PC-9 (cell line): ENCODE results near the gene HOXC9. TPM values are rescaled to one million over a fixed set of nuclear protein-coding genes. Genes with fewer than 3 reads are reported as not detected.

Source experiments
- BruUV-seq: library from RNA; stranded (reverse); fragments of 400-500 nt; replicated peaks from 2 replicates; lab custom pipeline; 2021; lab: Mats Ljungman, UMichigan
- CTCF ChIA-PET: fragments of 300-600 bp; sonication (Branson Sonifier 250); formaldehyde crosslinking; loops from one replicate; lab custom pipeline; 2022; ENCODE audit warnings: antibody characterized with exemption; lab: Charles Lee
- POLR2A ChIA-PET: fragments of 300-600 bp; sonication (Branson Sonifier 250); formaldehyde crosslinking; loops from one replicate; lab custom pipeline; 2022; ENCODE audit warnings: antibody characterized with exemption; ENCODE audit not compliant: unreplicated experiment; lab: Charles Lee
- DNase-seq, 2 experiments: peaks; one replicate each; pipeline versions ENCODE4 v3.0.0 to v3.0.0-alpha.2; 2015 to 2022; ENCODE audit warnings: mixed read lengths in 1 of 2
- H2AFZ ChIP-seq: fragments of 200-600 bp; sonication (generic); 2 replicates; pipeline ENCODE4 v1.8.1; 2017; ENCODE audit warnings: antibody characterized with exemption
- H3F3A ChIP-seq: fragments of 200-600 bp; sonication (generic); 2 replicates; pipeline ENCODE4 v1.8.1; 2017; ENCODE audit warnings: antibody characterized with exemption, mild to moderate bottlenecking, low read depth; ENCODE audit not compliant: insufficient read depth
- H3K27ac ChIP-seq: fragments of 200-600 bp; sonication (generic); 2 replicates; pipeline ENCODE4 v1.6.1; 2016; ENCODE audit warnings: mixed run types
- H3K27me3 ChIP-seq: fragments of 200-600 bp; sonication (generic); 2 replicates; pipeline ENCODE4 v1.6.1; 2016; ENCODE audit warnings: low read depth, mixed run types; ENCODE audit not compliant: insufficient read depth
- H3K36me3 ChIP-seq: fragments of 200-600 bp; sonication (generic); 2 replicates; pipeline ENCODE4 v1.6.1; 2016; ENCODE audit warnings: low read depth, mixed run types
- H3K4me1 ChIP-seq: fragments of 200-600 bp; sonication (generic); replicated peaks from 2 replicates; pipeline ENCODE4 v1.6.1; 2016; ENCODE audit warnings: mixed run types; ENCODE audit not compliant: insufficient read depth
- H3K4me2 ChIP-seq: fragments of 200-600 bp; sonication (generic); 2 replicates; pipeline ENCODE4 v1.6.1; 2017; ENCODE audit warnings: mixed run types
- H3K4me3 ChIP-seq: fragments of 200-600 bp; sonication (generic); 2 replicates; pipeline ENCODE4 v1.6.1; 2016; ENCODE audit warnings: mixed run types
- H3K79me2 ChIP-seq: fragments of 200-600 bp; sonication (generic); 2 replicates; pipeline ENCODE4 v1.6.1; 2017; ENCODE audit warnings: low read depth, mixed run types
- H3K9me2 ChIP-seq: fragments of 200-600 bp; sonication (generic); 2 replicates; pipeline ENCODE4 v1.8.1; 2017; ENCODE audit warnings: mild to moderate bottlenecking; ENCODE audit not compliant: insufficient read depth
- H3K9me3 ChIP-seq: fragments of 200-600 bp; sonication (generic); 2 replicates; pipeline ENCODE4 v1.8.1; 2016; ENCODE audit warnings: low read depth; ENCODE audit not compliant: insufficient read depth
- H4K20me1 ChIP-seq: fragments of 200-600 bp; sonication (generic); 2 replicates; pipeline ENCODE4 v1.8.1; 2017; ENCODE audit not compliant: insufficient read depth
- CTCF ChIP-seq: fragments of 200-600 bp; sonication (generic); conservative IDR thresholded peaks from 2 replicates; pipeline ENCODE4 v1.6.1; 2017; ENCODE audit warnings: mixed run types, antibody characterized with exemption, mild to moderate bottlenecking, moderate library complexity
- EZH2 ChIP-seq: fragments of 200-600 bp; sonication (generic); IDR thresholded peaks from 2 replicates; pipeline ENCODE4 v1.8.0; 2017; ENCODE audit warnings: antibody characterized with exemption, low read depth
- intact Hi-C: fragments of 100-400 bp; cut with micrococcal nuclease; formaldehyde crosslinking; loops from one replicate; pipeline ENCODE4 v1.10.0; 2022; ENCODE audit not compliant: unreplicated experiment
- total RNA-seq: library from RNA; stranded (reverse); gene quantifications from 2 replicates; pipeline ENCODE4 v1.2.3, GENCODE V29; 2021

The HOXC9 gene
- total RNA-seq, 1 experiment from 2014 or later = 10.2 TPM

GRCh38 chr12:54021432-54022013, 21.6 kb downstream of the HOXC9 start:
- no peaks in the 10 kb centered on the region for H3K9me2 ChIP-seq
- H3F3A ChIP-seq = no peaks in the 10 kb centered on the region
- no peaks in the 10 kb centered on the region for H3K79me2 ChIP-seq
- H3K4me2 ChIP-seq = no peak overlapping the region
- H2AFZ ChIP-seq = no peak overlapping the region
- TF ChIP-seq EZH2 (no peak), CTCF (no peak)
- intact Hi-C loops = no loop called here
- BruUV-seq = no TSS peak
- no peaks in the 10 kb centered on the region for H4K20me1 ChIP-seq
- H3K9me3 ChIP-seq = no peaks in the 10 kb centered on the region
- no peak for DNase-seq
- H3K36me3 ChIP-seq = no peaks in the 10 kb centered on the region
- no peak overlapping the region for H3K27ac ChIP-seq
- H3K27me3 ChIP-seq = no peaks in the 10 kb centered on the region
- CTCF ChIA-PET = interaction anchor here (1.0 kb wide), 1 partner anchor 11 kb away, joined by 5 read pairs; the partner anchor contains the start of gene HOXC5
- H3K4me1 ChIP-seq = no peaks in the 10 kb centered on the region; the same call in 1 of the 2 replicates
- H3K4me3 ChIP-seq = no peak overlapping the region
- POLR2A ChIA-PET = no interaction called here

GRCh38 chr12:54022960-54023884, 23.3 kb downstream of the HOXC9 start:
- TF ChIP-seq CTCF = no peak
- no peak for TF ChIP-seq EZH2
- H3K4me3 ChIP-seq = no peak overlapping the region
- no peaks in the 10 kb centered on the region for H3F3A ChIP-seq
- H3K4me1 ChIP-seq = no peaks in the 10 kb centered on the region
- DNase-seq = no peak
- no peak overlapping the region for H3K4me2 ChIP-seq
- BruUV-seq = no TSS peak
- no peaks in the 10 kb centered on the region for H3K36me3 ChIP-seq
- intact Hi-C loops = no loop called here
- H3K27ac ChIP-seq = no peak overlapping the region
- H3K27me3 ChIP-seq = no peaks in the 10 kb centered on the region
- no peaks in the 10 kb centered on the region for H4K20me1 ChIP-seq
- H3K9me3 ChIP-seq = no peaks in the 10 kb centered on the region
- H3K9me2 ChIP-seq = no peaks in the 10 kb centered on the region
- H2AFZ ChIP-seq = no peak overlapping the region
- CTCF ChIA-PET = interaction anchor here (0.5 to 2.1 kb wide), 4 partner anchors 9 to 375 kb away, joined by 3 to 9 read pairs (median 6); partner anchors contain the start of gene HOXC5
- H3K79me2 ChIP-seq = no peaks in the 10 kb centered on the region
- POLR2A ChIA-PET = interaction anchor here (0.5 kb wide), 1 partner anchor 158 kb away, joined by 3 read pairs; no protein-coding TSS in a partner anchor

GRCh38 chr12:54024127-54024526, 24.2 kb downstream of the HOXC9 start:
- BruUV-seq = no TSS peak

More at GRCh38 chr12:54024127-54024526, 24.2 kb downstream of the HOXC9 start:
- POLR2A ChIA-PET = no interaction called here
- no peak overlapping the region for H3K4me2 ChIP-seq
- no peaks in the 10 kb centered on the region for H3K4me1 ChIP-seq
- H3F3A ChIP-seq = no peaks in the 10 kb centered on the region
- no peaks in the 10 kb centered on the region for H3K9me3 ChIP-seq
- CTCF ChIA-PET = interaction anchor here (2.1 kb wide), 1 partner anchor 8 kb away, joined by 9 read pairs; the partner anchor contains the start of gene HOXC5
- no peak for DNase-seq
- TF ChIP-seq EZH2 (no peak), CTCF (no peak)
- H3K9me2 ChIP-seq = no peaks in the 10 kb centered on the region
- intact Hi-C loops = no loop called here
- H3K36me3 ChIP-seq = no peaks in the 10 kb centered on the region
- no peaks in the 10 kb centered on the region for H4K20me1 ChIP-seq
- no peaks in the 10 kb centered on the region for H3K79me2 ChIP-seq
- no peak overlapping the region for H3K4me3 ChIP-seq
- H3K27me3 ChIP-seq = no peaks in the 10 kb centered on the region
- no peak overlapping the region for H3K27ac ChIP-seq
- H2AFZ ChIP-seq = no peak overlapping the region
